ENCODE data around the gene ARL17B. TPM values are rescaled to one million over a fixed set of nuclear protein-coding genes. Genes with fewer than 3 reads are reported as not detected.
A peak's percentile ranks its signal among the peaks of the same experiment; 100 is the strongest.
"Not testable (repeated sequence)": the region's sequence is repeated elsewhere in the genome, so short reads cannot be mapped to it uniquely, and the experiment has no call there.

The ARL17B gene
- total and polyA plus RNA-seq, 2 donors (not counting 3 experiments of a cell fraction or from before 2014, with no cell fraction given), result 6.4 to 12.2 TPM

- Histone ChIP-seq H4K20me1 (replicated peaks; ENCODE audit: control insufficient read depth, extremely low read depth, insufficient read depth, low read length) (no peaks in the 10 kb centered on the region), H3K36me3 (ENCODE audit: control insufficient read depth in 2 of 2, extremely low read depth in 1 of 2, insufficient read depth in 2 of 2, low read length in 2 of 2) (no peaks in the 10 kb centered on the region), H3K27ac (ENCODE audit: insufficient read depth, low read depth, low read length) (peak overlapping the region; percentile 26), H3K9me3 (replicated peaks; ENCODE audit: control insufficient read depth, insufficient read depth, low read length) (no peaks in the 10 kb centered on the region), H3K79me2 (ENCODE audit: control insufficient read depth, insufficient read depth, low read length) (no peaks in the 10 kb centered on the region), H3K4me1 (ENCODE audit: control insufficient read depth, extremely low read depth, insufficient read depth, low read length) (peaks cover 14% of the 10 kb centered on the region), H3K27me3 (ENCODE audit: control insufficient read depth in 2 of 2, insufficient read depth in 2 of 2, low read length in 2 of 2) (peaks cover 0 to 4% of the 10 kb centered on the region in 2 experiments), H2AFZ (ENCODE audit: low read depth, low read length) (peak overlapping the region; percentile 96), H3K9ac (replicated peaks; ENCODE audit: extremely low read depth, insufficient read depth, low read length) (peak overlapping the region; percentile 59), H3K4me2 (ENCODE audit: insufficient read depth, low read length) (peak overlapping the region; percentile 90), H3K4me3 (replicated peaks in 1 of 3; ENCODE audit: insufficient read depth in 1 of 3, low read depth in 1 of 3, low read length in 3 of 3) (peak overlapping the region; percentile 41 to 90 (median 41)), H3K9me1 (replicated peaks; ENCODE audit: control insufficient read depth, extremely low read depth, insufficient read depth, low read length) (no peaks in the 10 kb centered on the region)
- DNase-seq (ENCODE audit: low read depth, low spot score), result peak; percentile 88
- TSS peak; percentile 7 for BruUV-seq (replicated peaks)
- TF ChIP-seq EZH2 (IDR thresholded peaks at IDR 0.05; ENCODE audit: borderline replicate concordance, low read depth, low read length, severe bottlenecking) (no peak), POLR2A (IDR thresholded peaks at IDR 0.05; ENCODE audit: low read depth, low read length) (peak; percentile 84), JUN (IDR thresholded peaks at IDR 0.05; ENCODE audit: borderline replicate concordance, insufficient read depth, insufficient read length, low read depth) (no peak), MAX (IDR thresholded peaks at IDR 0.05; ENCODE audit: insufficient read depth, insufficient read length) (no peak), GATA2 (IDR thresholded peaks at IDR 0.05; ENCODE audit: insufficient read depth, insufficient read length, low read depth, low read length) (no peak), FOS (IDR thresholded peaks at IDR 0.05; ENCODE audit: borderline replicate concordance, insufficient read depth, low read length) (no peak), CTCF (IDR thresholded peaks at IDR 0.05; ENCODE audit: extremely low read depth in 1 of 2, insufficient read depth in 1 of 2, low read depth in 1 of 2, low read length in 2 of 2) (no peak), POLR2AphosphoS5 (IDR thresholded peaks at IDR 0.05; ENCODE audit: insufficient read depth, low read depth, low read length) (peak; percentile 87)
- intact Hi-C loops (cut with micrococcal nuclease) (no loop called here), dilution Hi-C loops (cut with MboI; ENCODE audit: extremely low pct_ligation_motif_present, low sequenced_read_pairs) (no loop called here)
- FAIRE-seq, result peak; percentile 52
- ChIA-PET POLR2A (no interaction called here), CTCF (interaction anchor here (1.0 to 1.6 kb wide), 5 partner anchors 11 to 223 kb away, joined by 4 to 11 read pairs (median 5); partner anchors contain the start of gene KANSL1)
Observed at GRCh38 chr17:46266656-46267544, 94.7 kb downstream of the ARL17B start.

GRCh38 chr17:46266063-46266655, 95.4 kb downstream of the ARL17B start:
- Histone ChIP-seq H3K4me3 (replicated peaks in 1 of 3; ENCODE audit: insufficient read depth in 1 of 3, low read depth in 1 of 3, low read length in 3 of 3) (peak overlapping the region in 2 of 3 experiments; percentile 30 to 41), H3K4me1 (ENCODE audit: control insufficient read depth, extremely low read depth, insufficient read depth, low read length) (peaks cover 16% of the 10 kb centered on the region), H3K9ac (replicated peaks; ENCODE audit: extremely low read depth, insufficient read depth, low read length) (peak overlapping the region; percentile 59), H3K4me2 (ENCODE audit: insufficient read depth, low read length) (peak overlapping the region; percentile 67), H2AFZ (ENCODE audit: low read depth, low read length) (peak overlapping the region; percentile 69)
- H3K9me3 ChIP-seq (replicated peaks; ENCODE audit: control insufficient read depth, insufficient read depth, low read length); dilution Hi-C loops (cut with MboI; ENCODE audit: extremely low pct_ligation_motif_present, low sequenced_read_pairs); H3K9me1 ChIP-seq (replicated peaks; ENCODE audit: control insufficient read depth, extremely low read depth, insufficient read depth, low read length); H3K36me3 ChIP-seq (ENCODE audit: control insufficient read depth in 2 of 2, extremely low read depth in 1 of 2, insufficient read depth in 2 of 2, low read length in 2 of 2); H3K27me3 ChIP-seq (ENCODE audit: control insufficient read depth in 2 of 2, insufficient read depth in 2 of 2, low read length in 2 of 2); H3K79me2 ChIP-seq (ENCODE audit: control insufficient read depth, insufficient read depth, low read length); H3K27ac ChIP-seq (ENCODE audit: insufficient read depth, low read depth, low read length); H4K20me1 ChIP-seq (replicated peaks; ENCODE audit: control insufficient read depth, extremely low read depth, insufficient read depth, low read length); BruUV-seq (replicated peaks); POLR2A ChIA-PET; FAIRE-seq; intact Hi-C loops (cut with micrococcal nuclease): not testable (repeated sequence)
- CTCF ChIA-PET, result interaction anchor here (1.0 to 1.5 kb wide), 5 partner anchors 21 to 222 kb away, joined by 3 to 11 read pairs (median 4); partner anchors contain the start of gene KANSL1
- peak; percentile 43 for DNase-seq (ENCODE audit: low read depth, low spot score)
